Measurements from ENCODE around the gene RAB29. TPM values are rescaled to one million over a fixed set of nuclear protein-coding genes. Genes with fewer than 3 reads are reported as not detected.

RAB29 gene
- total and polyA plus RNA-seq, 9 of the 15 experiments (the other 6 are each of a cell fraction or from before 2014, with no cell fraction given) = 6.3 to 17.6 (median 8.0) TPM

- TF ChIP-seq REST (IDR thresholded peaks at IDR 0.05; ENCODE audit: borderline replicate concordance) = no peak
- peak; percentile 34; the same call in 1 of the 2 replicates for TF ChIP-seq REST (CRISPR knock-in tag; IDR thresholded peaks at IDR 0.05; ENCODE audit: low read depth)
- TF ChIP-seq RBM25 (IDR thresholded peaks at IDR 0.05; ENCODE audit: low read depth, low read length, severe bottlenecking) = peak; percentile 70
- TF ChIP-seq HDAC1 (IDR thresholded peaks at IDR 0.05) = peak in 1 of 2 experiments; percentile 16; a peak in 1 of 4 replicates
- TF ChIP-seq SIX5 (IDR thresholded peaks at IDR 0.05; ENCODE audit: borderline replicate concordance in 1 of 2, insufficient read depth in 1 of 2, low read depth in 1 of 2, low read length in 2 of 2) = 0 out of 4 replicates have a peak, but pooled peaks of 1 of the 2 experiments have one; percentile 4
- 0 out of 2 replicates have a peak, but pooled peaks have one; percentile 3 for TF ChIP-seq TEAD4 (IDR thresholded peaks at IDR 0.05; ENCODE audit: low read length)
- TF ChIP-seq TEAD4 (CRISPR knock-in tag; IDR thresholded peaks at IDR 0.05; ENCODE audit: borderline replicate concordance) = no peak
- TF ChIP-seq MBD2 (IDR thresholded peaks at IDR 0.05; ENCODE audit: borderline replicate concordance, low read depth) = 0 out of 2 replicates have a peak, but pooled peaks have one; percentile 21
- peak; percentile 31 to 98; a peak in 2 of 4 replicates for TF ChIP-seq FOXK2 (conservative IDR thresholded peaks at IDR 0.05 in 1 of 2, IDR thresholded peaks at IDR 0.05 in 1 of 2; ENCODE audit: low read depth in 2 of 2)
- 0 out of 2 replicates have a peak, but pooled peaks have one; percentile 16 for TF ChIP-seq TRIM25 (IDR thresholded peaks at IDR 0.05; ENCODE audit: borderline replicate concordance)
- TF ChIP-seq CBX1 (IDR thresholded peaks at IDR 0.05; ENCODE audit: low read depth) = no peak
- TF ChIP-seq PML (IDR thresholded peaks at IDR 0.05; ENCODE audit: low read length) = peak; percentile 36; the same call in 1 of the 2 replicates
- TF ChIP-seq LCOR (CRISPR knock-in tag; IDR thresholded peaks at IDR 0.05) = no peak
- peak; percentile 84 for TF ChIP-seq JUND (IDR thresholded peaks at IDR 0.05; ENCODE audit: borderline replicate concordance, low read depth, low read length)
- TF ChIP-seq JUND (tag; IDR thresholded peaks at IDR 0.05; ENCODE audit: borderline replicate concordance, low read depth, low read length) = no peak
- no peak for TF ChIP-seq HMGN3 (IDR thresholded peaks at IDR 0.05; ENCODE audit: borderline replicate concordance, extremely low read depth, insufficient read length, low read depth, low read length)
- TF ChIP-seq DPF2 (IDR thresholded peaks at IDR 0.05) = 0 out of 2 replicates have a peak, but pooled peaks have one; percentile 43
Observed at GRCh38 chr1:205748403-205749233, 26.7 kb downstream of the RAB29 start (continued).

All from K562 (cell line).